IMR-90 (cell line): Measurements from ENCODE around the gene ETV6. TPM values are rescaled to one million over a fixed set of nuclear protein-coding genes. Genes with fewer than 3 reads are reported as not detected.

Source experiments
- ATAC-seq: fragments of 200-7000 bp; cut with Tn5 transposase; 2 replicates; pipeline ENCODE4 v1.9.1; 2020; ENCODE audit warnings: low read depth, mild to moderate bottlenecking, moderate library complexity
- BruUV-seq: library from RNA; stranded (reverse); fragments of 400-500 nt; replicated peaks from 2 replicates; lab custom pipeline; 2021; lab: Mats Ljungman, UMichigan
- CTCF ChIA-PET: fragments of 300-600 bp; formaldehyde crosslinking; extraction: SDS; loops from one replicate; lab custom pipeline; 2021; ENCODE audit warnings: antibody characterized with exemption; lab: Yijun Ruan, JAX
- POLR2A ChIA-PET: fragments of 300-600 bp; sonication (Branson Sonifier 250); formaldehyde crosslinking; loops from one replicate; lab custom pipeline; 2022; ENCODE audit warnings: antibody characterized with exemption; ENCODE audit not compliant: unreplicated experiment; lab: Charles Lee
- DNase-seq: peaks from one replicate; pipeline ENCODE4 v3.0.0; 2013
- H2AFZ ChIP-seq: replicated peaks from 2 replicates; pipeline ENCODE3; 2013; ENCODE audit warnings: low read length, mild to moderate bottlenecking; ENCODE audit not compliant: poor library complexity
- H2AK5ac ChIP-seq: 2 replicates; pipeline ENCODE4 v1.6.1; 2013; ENCODE audit warnings: low read depth, low read length, inconsistent platforms
- H2AK9ac ChIP-seq: replicated peaks from 2 replicates; pipeline ENCODE3; 2013; ENCODE audit warnings: mild to moderate bottlenecking, low read depth, low read length, moderate library complexity; ENCODE audit not compliant: poor library complexity
- H2BK120ac ChIP-seq: 2 replicates; pipeline ENCODE4 v1.6.1; 2013; ENCODE audit warnings: low read depth, low read length, inconsistent platforms
- H2BK15ac ChIP-seq: 3 replicates; pipeline ENCODE4 v1.6.1; 2013; ENCODE audit warnings: low read depth, low read length, inconsistent platforms
- H2BK20ac ChIP-seq: 2 replicates; pipeline ENCODE4 v1.6.1; 2013; ENCODE audit warnings: low read depth, mild to moderate bottlenecking, inconsistent platforms, low read length, moderate library complexity
- H2BK5ac ChIP-seq: 2 replicates; pipeline ENCODE4 v1.6.1; 2013; ENCODE audit warnings: mild to moderate bottlenecking, low read depth, low read length, inconsistent platforms; ENCODE audit not compliant: poor library complexity, severe bottlenecking
- H3K14ac ChIP-seq: replicated peaks from 2 replicates; pipeline ENCODE4 v1.6.1; 2013; ENCODE audit warnings: low read depth, low read length, inconsistent platforms
- H3K18ac ChIP-seq: 2 replicates; pipeline ENCODE4 v1.6.1; 2013; ENCODE audit warnings: low read depth, low read length, control low read depth
- H3K23ac ChIP-seq: 2 replicates; pipeline ENCODE4 v1.6.1; 2013; ENCODE audit warnings: low read depth, low read length, inconsistent platforms
- H3K27ac ChIP-seq: 2 replicates; pipeline ENCODE4 v1.5.1; 2013; ENCODE audit warnings: mild to moderate bottlenecking, control low read depth, low read length; ENCODE audit not compliant: insufficient read depth
- H3K27me3 ChIP-seq: 2 replicates; pipeline ENCODE4 v1.6.1; 2013; ENCODE audit warnings: low read length; ENCODE audit not compliant: control insufficient read depth, insufficient read depth
- H3K36me3 ChIP-seq: 2 replicates; pipeline ENCODE4 v1.6.1; 2013; ENCODE audit warnings: low read length, mixed read lengths; ENCODE audit not compliant: control insufficient read depth, insufficient read depth
- H3K4ac ChIP-seq: 2 replicates; pipeline ENCODE4 v1.6.1; 2013; ENCODE audit warnings: low read depth, low read length, inconsistent platforms
- H3K4me1 ChIP-seq: 2 replicates; pipeline ENCODE4 v1.6.1; 2013; ENCODE audit warnings: low read length, mixed read lengths; ENCODE audit not compliant: control insufficient read depth, insufficient read depth
- H3K4me2 ChIP-seq: 2 replicates; pipeline ENCODE4 v1.6.1; 2013; ENCODE audit warnings: low read depth, mild to moderate bottlenecking, control low read depth, low read length, moderate library complexity
- H3K4me3 ChIP-seq: 2 replicates; pipeline ENCODE4 v1.5.1; 2013; ENCODE audit warnings: low read depth, mild to moderate bottlenecking, control low read depth, low read length, moderate library complexity; ENCODE audit not compliant: insufficient read depth
- H3K56ac ChIP-seq: 2 replicates; pipeline ENCODE4 v1.6.1; 2013; ENCODE audit warnings: low read length, inconsistent platforms; ENCODE audit not compliant: insufficient read depth; ENCODE audit errors: extremely low read depth
- H3K79me1 ChIP-seq, 2 experiments: 2 replicates each; pipeline ENCODE4 v1.6.1; 2013; ENCODE audit warnings: low read length in 2 of 2, inconsistent platforms in 1 of 2, low read depth in 1 of 2
- H3K9ac ChIP-seq: 2 replicates; pipeline ENCODE4 v1.6.1; 2013; ENCODE audit warnings: low read depth, low read length, control low read depth
- H3K9me1 ChIP-seq: 2 replicates; pipeline ENCODE4 v1.6.1; 2013; ENCODE audit warnings: low read length, inconsistent platforms; ENCODE audit not compliant: insufficient read depth
- H3K9me3 ChIP-seq: 2 replicates; pipeline ENCODE4 v1.6.1; 2013; ENCODE audit warnings: low read length; ENCODE audit not compliant: control insufficient read depth, insufficient read depth
- H4K20me1 ChIP-seq: 2 replicates; pipeline ENCODE4 v1.6.1; 2013; ENCODE audit warnings: low read length, inconsistent platforms; ENCODE audit not compliant: insufficient read depth
- H4K5ac ChIP-seq: 2 replicates; pipeline ENCODE4 v1.6.1; 2013; ENCODE audit warnings: mild to moderate bottlenecking, low read depth, low read length, control low read depth
- H4K8ac ChIP-seq, 2 experiments: 2 replicates each; pipeline ENCODE4 v1.6.1; 2013; ENCODE audit warnings: low read depth in 2 of 2, low read length in 2 of 2, control low read depth in 1 of 2, inconsistent platforms in 1 of 2
- H4K91ac ChIP-seq: 2 replicates; pipeline ENCODE4 v1.6.1; 2013; ENCODE audit warnings: low read depth, low read length, inconsistent platforms; ENCODE audit not compliant: insufficient read depth
- BHLHE40 ChIP-seq: fragments of 150-350 bp; IDR thresholded peaks from 2 replicates; pipeline ENCODE4 v1.6.1; 2016; ENCODE audit warnings: mild to moderate bottlenecking, low read depth, low read length
- CEBPB ChIP-seq: IDR thresholded peaks from 2 replicates; pipeline ENCODE4 v1.6.1; 2012; ENCODE audit warnings: low read depth, low read length, improper control_type of control experiment
- CHD1 ChIP-seq: IDR thresholded peaks from 2 replicates; pipeline ENCODE4 v1.6.1; 2012; ENCODE audit warnings: low read depth, low read length, improper control_type of control experiment
- FOS ChIP-seq: fragments of 150-350 bp; IDR thresholded peaks from 2 replicates; pipeline ENCODE4 v1.6.1; 2016; ENCODE audit warnings: low read depth, low read length
- MAFK ChIP-seq: IDR thresholded peaks from 2 replicates; pipeline ENCODE4 v1.6.1; 2012; ENCODE audit warnings: low read depth, low read length, improper control_type of control experiment
- MAZ ChIP-seq: IDR thresholded peaks from 2 replicates; pipeline ENCODE4 v1.6.1; 2012; ENCODE audit warnings: low read depth, mild to moderate bottlenecking, low read length, improper control_type of control experiment, moderate library complexity, borderline replicate concordance
- MXI1 ChIP-seq: IDR thresholded peaks from 2 replicates; pipeline ENCODE4 v1.6.1; 2012; ENCODE audit warnings: low read depth, mild to moderate bottlenecking, low read length, moderate library complexity, borderline replicate concordance
- NFE2L2 ChIP-seq: fragments of 150-350 bp; IDR thresholded peaks from 2 replicates; pipeline ENCODE4 v1.6.1; 2016; ENCODE audit warnings: low read depth, mild to moderate bottlenecking, low read length
- POLR2A ChIP-seq: IDR thresholded peaks from 2 replicates; pipeline ENCODE4 v1.6.1; 2012; ENCODE audit warnings: mild to moderate bottlenecking, low read depth, low read length
- RAD21 ChIP-seq: IDR thresholded peaks from 2 replicates; pipeline ENCODE4 v1.6.1; 2012; ENCODE audit warnings: low read length, improper control_type of control experiment
- RCOR1 ChIP-seq: IDR thresholded peaks from 2 replicates; pipeline ENCODE4 v1.6.1; 2012; ENCODE audit warnings: mild to moderate bottlenecking, low read length, improper control_type of control experiment; ENCODE audit not compliant: insufficient replicate concordance
- RFX5 ChIP-seq: IDR thresholded peaks from 2 replicates; pipeline ENCODE4 v1.8.0; 2012; ENCODE audit warnings: low read depth, mild to moderate bottlenecking, low read length, moderate library complexity
- SMC3 ChIP-seq: fragments of 150-350 bp; IDR thresholded peaks from 2 replicates; pipeline ENCODE4 v1.6.1; 2016; ENCODE audit warnings: low read depth, mild to moderate bottlenecking, antibody characterized with exemption, low read length, moderate library complexity
- USF2 ChIP-seq: fragments of 150-350 bp; IDR thresholded peaks from 2 replicates; pipeline ENCODE4 v1.6.1; 2017; ENCODE audit warnings: mild to moderate bottlenecking, antibody characterized with exemption, low read length, low read depth
- WGBS, 2 experiments: methylation state at CpG; one replicate each; pipeline versions ENCODE4 v1.1.5 to v1.1.7; 2013; ENCODE audit warnings: missing lambda C conversion rate in 2 of 2; ENCODE audit not compliant: insufficient read length in 1 of 2; ENCODE audit errors: extremely low coverage in 2 of 2; 5-methylcytosine and 5-hydroxymethylcytosine counted together
- dilution Hi-C: fragments of 300-500 bp; cut with HindIII; formaldehyde crosslinking; loops from one replicate; pipeline ENCODE4 v1.14.3; 2018; ENCODE audit warnings: low sequenced_read_pairs; ENCODE audit not compliant: unreplicated experiment
- in situ Hi-C: fragments of 300-500 bp; cut with MboI; formaldehyde crosslinking; loops from 3 replicates; pipeline ENCODE4 v1.14.3; 2019; ENCODE audit warnings: low sequenced_read_pairs, inconsistent platforms, mixed read lengths
- intact Hi-C: fragments of 100-400 bp; cut with micrococcal nuclease; formaldehyde crosslinking; loops from 2 replicates; pipeline ENCODE4 v1.10.0; 2022
- polyA plus RNA-seq, 3 experiments: library from polyadenylated mRNA; depleted of rRNA; stranded (reverse); fragments of >200 nt; gene quantifications; 2 replicates each; pipeline ENCODE4 v1.2.3, GENCODE V29; 2012; ENCODE audit warnings: low replicate concordance in 1 of 3
- total RNA-seq: library from RNA; depleted of rRNA; stranded (reverse); fragments of >200 nt; gene quantifications from 2 replicates; pipeline ENCODE4 v1.2.3, GENCODE V29; 2012
- TF ChIP-seq, protein P1 (sequence below): conservative IDR thresholded peaks from 2 replicates; pipeline ENCODE4 v1.5.1; 2012; ENCODE audit warnings: mild to moderate bottlenecking, low read depth, low read length, improper control_type of control experiment
- TF ChIP-seq, protein P2 (sequence below): fragments of 150-350 bp; IDR thresholded peaks from 2 replicates; pipeline ENCODE4 v1.6.1; 2016; ENCODE audit warnings: low read depth, mild to moderate bottlenecking, low read length, moderate library complexity, borderline replicate concordance

Gene ETV6
- total and polyA plus RNA-seq, 2 of the 4 experiments (the other 2 are of a cell fraction): 8.4 to 9.9 TPM

GRCh38 chr12:11674894-11675390 is 25.5 kb downstream of the ETV6 start:
- intact Hi-C loops (no loop called here), in situ Hi-C loops (no loop called here), dilution Hi-C loops (no loop called here)
- Histone ChIP-seq H4K5ac (no peak overlapping the region), H4K91ac (no peak overlapping the region; the same call in 1 of the 2 replicates), H4K8ac (no peak overlapping the region), H2AK5ac (no peak overlapping the region), H3K4me3 (no peak overlapping the region), H2BK15ac (no peak overlapping the region), H3K18ac (no peak overlapping the region), H3K23ac (no peak overlapping the region), H2AFZ (no peak overlapping the region), H3K36me3 (peaks cover 5% of the 10 kb centered on the region), H3K27ac (no peak overlapping the region), H3K4ac (no peak overlapping the region), H3K9ac (no peak overlapping the region), H4K20me1 (peaks cover 55% of the 10 kb centered on the region), H3K79me1 (peaks cover 50 to 85% of the 10 kb centered on the region in 2 experiments), H3K9me3 (no peaks in the 10 kb centered on the region), H3K9me1 (peaks cover 17% of the 10 kb centered on the region; the same call in 1 of the 2 replicates), H3K27me3 (no peaks in the 10 kb centered on the region), H3K14ac (no peak overlapping the region), H2BK5ac (no peak overlapping the region), H2BK20ac (no peak overlapping the region), H2AK9ac (no peak overlapping the region), H3K56ac (no peak overlapping the region), H2BK120ac (no peak overlapping the region), H3K4me1 (peaks cover 14% of the 10 kb centered on the region), H3K4me2 (no peak overlapping the region)
- CTCF ChIA-PET: no interaction called here
- WGBS, 2 experiments: no CpG with 5 or more reads among the region's 4 CpGs
- TF ChIP-seq, protein P1, sequence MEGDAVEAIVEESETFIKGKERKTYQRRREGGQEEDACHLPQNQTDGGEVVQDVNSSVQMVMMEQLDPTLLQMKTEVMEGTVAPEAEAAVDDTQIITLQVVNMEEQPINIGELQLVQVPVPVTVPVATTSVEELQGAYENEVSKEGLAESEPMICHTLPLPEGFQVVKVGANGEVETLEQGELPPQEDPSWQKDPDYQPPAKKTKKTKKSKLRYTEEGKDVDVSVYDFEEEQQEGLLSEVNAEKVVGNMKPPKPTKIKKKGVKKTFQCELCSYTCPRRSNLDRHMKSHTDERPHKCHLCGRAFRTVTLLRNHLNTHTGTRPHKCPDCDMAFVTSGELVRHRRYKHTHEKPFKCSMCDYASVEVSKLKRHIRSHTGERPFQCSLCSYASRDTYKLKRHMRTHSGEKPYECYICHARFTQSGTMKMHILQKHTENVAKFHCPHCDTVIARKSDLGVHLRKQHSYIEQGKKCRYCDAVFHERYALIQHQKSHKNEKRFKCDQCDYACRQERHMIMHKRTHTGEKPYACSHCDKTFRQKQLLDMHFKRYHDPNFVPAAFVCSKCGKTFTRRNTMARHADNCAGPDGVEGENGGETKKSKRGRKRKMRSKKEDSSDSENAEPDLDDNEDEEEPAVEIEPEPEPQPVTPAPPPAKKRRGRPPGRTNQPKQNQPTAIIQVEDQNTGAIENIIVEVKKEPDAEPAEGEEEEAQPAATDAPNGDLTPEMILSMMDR: no peak
- no peak for TF ChIP-seq MXI1
- no peak for TF ChIP-seq CEBPB
- TF ChIP-seq, protein P2, sequence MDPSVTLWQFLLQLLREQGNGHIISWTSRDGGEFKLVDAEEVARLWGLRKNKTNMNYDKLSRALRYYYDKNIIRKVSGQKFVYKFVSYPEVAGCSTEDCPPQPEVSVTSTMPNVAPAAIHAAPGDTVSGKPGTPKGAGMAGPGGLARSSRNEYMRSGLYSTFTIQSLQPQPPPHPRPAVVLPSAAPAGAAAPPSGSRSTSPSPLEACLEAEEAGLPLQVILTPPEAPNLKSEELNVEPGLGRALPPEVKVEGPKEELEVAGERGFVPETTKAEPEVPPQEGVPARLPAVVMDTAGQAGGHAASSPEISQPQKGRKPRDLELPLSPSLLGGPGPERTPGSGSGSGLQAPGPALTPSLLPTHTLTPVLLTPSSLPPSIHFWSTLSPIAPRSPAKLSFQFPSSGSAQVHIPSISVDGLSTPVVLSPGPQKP: no peak
- TF ChIP-seq BHLHE40: no peak
- no peak for TF ChIP-seq MAFK
- no peak for TF ChIP-seq MAZ
- no peak for TF ChIP-seq RFX5
- TF ChIP-seq RCOR1: no peak
- no peak for TF ChIP-seq FOS
- TF ChIP-seq CHD1: no peak
- TF ChIP-seq SMC3: no peak
- no peak for TF ChIP-seq RAD21
- TF ChIP-seq NFE2L2: no peak
- no peak for TF ChIP-seq POLR2A
- no peak for TF ChIP-seq USF2
- ATAC-seq (no peak), DNase-seq (no peak)
- POLR2A ChIA-PET: no interaction called here
- no TSS peak for BruUV-seq
